Activated T-helper 2 cell treated with anti-CD3 and anti-CD28 coated beads, Interferon-gamma antibody, Interleukin-2, Interleukin-4, amounts not matched to agents 10 μg/mL and 5 μg/mL and 100 μg/mL, durations not matched to agents 14 hours and 24 hours and 36 hours (primary cell): ENCODE results near the gene TRIP12. TPM values are rescaled to one million over a fixed set of nuclear protein-coding genes. Genes with fewer than 3 reads are reported as not detected.
A peak's percentile ranks its signal among the peaks of the same experiment; 100 is the strongest.
"Not testable (repeated sequence)": the region's sequence is repeated elsewhere in the genome, so short reads cannot be mapped to it uniquely, and the experiment has no call there.

Experiments
- DNase-seq: peaks from one replicate; pipeline ENCODE4 v3.0.0; 2021; ENCODE audit warnings: low spot score
- H3K27ac Mint-ChIP-seq: one replicate; pipeline ENCODE4 v1.8.0; 2021; ENCODE audit warnings: mixed read lengths
- H3K27me3 Mint-ChIP-seq: one replicate; pipeline ENCODE4 v1.8.0; 2021; ENCODE audit warnings: low read depth, mixed read lengths
- H3K36me3 Mint-ChIP-seq: one replicate; pipeline ENCODE4 v1.8.0; 2021; ENCODE audit warnings: low read depth, mixed read lengths
- H3K4me1 Mint-ChIP-seq: one replicate; pipeline ENCODE4 v1.8.0; 2021; ENCODE audit warnings: low read depth, mixed read lengths
- H3K4me3 Mint-ChIP-seq: one replicate; pipeline ENCODE4 v1.8.0; 2021; ENCODE audit warnings: low read depth, mild to moderate bottlenecking, moderate library complexity, mixed read lengths
- H3K9me3 Mint-ChIP-seq: one replicate; pipeline ENCODE4 v1.8.0; 2021; ENCODE audit warnings: mixed read lengths
- intact Hi-C: fragments of 100-400 bp; cut with micrococcal nuclease; formaldehyde crosslinking; loops from one replicate; pipeline ENCODE4 v1.15.1; 2023
- total RNA-seq: library from RNA; stranded (reverse); gene quantifications from 2 replicates; pipeline ENCODE4 v1.2.3, GENCODE V29; 2022

Gene TRIP12
- total RNA-seq, 1 donor from 2014 or later, result 256 TPM

- intact Hi-C loops, H3K27me3 Mint-ChIP-seq, H3K27ac Mint-ChIP-seq, H3K4me3 Mint-ChIP-seq, DNase-seq, H3K9me3 Mint-ChIP-seq: not testable (repeated sequence)
- H3K36me3 Mint-ChIP-seq, result peaks cover 55% of the 10 kb centered on the region
- H3K4me1 Mint-ChIP-seq, result peaks cover 41% of the 10 kb centered on the region
These were observed 87.4 kb downstream of the TRIP12 start for GRCh38 chr2:229834368-229834767.

DNA sequence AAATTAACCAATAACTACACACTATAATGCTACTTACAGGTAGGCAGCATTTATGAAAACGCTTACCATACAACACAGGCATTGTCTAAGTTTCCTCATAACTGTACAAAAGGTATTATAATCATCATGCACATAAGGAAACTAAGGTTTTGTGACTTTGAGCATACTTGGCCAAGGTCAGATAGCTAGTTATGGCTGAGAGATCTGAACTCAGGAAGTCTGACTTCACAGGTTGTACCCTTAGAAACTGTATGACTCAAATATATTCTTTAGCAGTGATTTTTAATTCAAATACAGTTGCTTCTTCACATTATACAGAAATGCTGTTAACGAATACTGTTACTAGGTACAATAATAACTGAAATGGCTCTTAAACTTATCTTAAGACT, 89.3 kb downstream of the TRIP12 start:
- no peaks in the 10 kb centered on the region for H3K27me3 Mint-ChIP-seq
- intact Hi-C loops, result no loop called here
- peaks cover 37% of the 10 kb centered on the region for H3K4me1 Mint-ChIP-seq
- peaks cover 58% of the 10 kb centered on the region for H3K36me3 Mint-ChIP-seq
- no peak overlapping the region for H3K27ac Mint-ChIP-seq
- H3K9me3 Mint-ChIP-seq, result no peaks in the 10 kb centered on the region
- no peak for DNase-seq
- no peak overlapping the region for H3K4me3 Mint-ChIP-seq

GRCh38 chr2:229831805-229832509, 89.9 kb downstream of the TRIP12 start:
- H3K36me3 Mint-ChIP-seq, result peaks cover 60% of the 10 kb centered on the region
- H3K9me3 Mint-ChIP-seq, result no peaks in the 10 kb centered on the region
- no peak for DNase-seq
- peaks cover 35% of the 10 kb centered on the region for H3K4me1 Mint-ChIP-seq
- H3K27ac Mint-ChIP-seq, result no peak overlapping the region
- no peak overlapping the region for H3K4me3 Mint-ChIP-seq
- H3K27me3 Mint-ChIP-seq, result no peaks in the 10 kb centered on the region
- intact Hi-C loops, result no loop called here

DNA sequence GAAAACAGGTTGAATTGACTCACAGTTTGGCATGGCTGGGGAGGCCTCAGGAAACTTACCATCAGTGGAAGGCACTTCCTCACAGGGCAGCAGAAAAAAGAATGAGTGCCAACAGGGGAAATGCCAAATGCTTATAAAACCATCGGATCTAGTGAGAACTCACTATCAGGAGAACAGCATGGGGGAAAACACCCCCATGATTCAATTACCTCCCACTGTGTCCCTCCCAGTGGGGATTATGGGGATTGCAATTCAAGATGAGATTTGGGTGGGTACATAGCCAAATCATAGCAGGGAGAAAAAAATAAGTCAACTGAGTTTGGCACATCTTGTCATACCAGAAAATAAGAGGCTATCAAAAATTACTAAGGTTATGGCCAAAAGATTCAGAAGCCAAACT, 96.3 kb downstream of the TRIP12 start:
- intact Hi-C loops, result no loop called here
- Mint-ChIP-seq H3K4me3 (no peak overlapping the region), H3K9me3 (peaks cover 6% of the 10 kb centered on the region), H3K27ac (no peak overlapping the region), H3K4me1 (peaks cover 21% of the 10 kb centered on the region), H3K36me3 (peaks cover 73% of the 10 kb centered on the region), H3K27me3 (no peaks in the 10 kb centered on the region)
- DNase-seq, result no peak

- H3K4me1 Mint-ChIP-seq, result peaks cover 28% of the 10 kb centered on the region
- H3K4me3 Mint-ChIP-seq, result no peak overlapping the region
- intact Hi-C loops, result loop anchor here (5.0 kb wide), 2 partner anchors 231 to 411 kb away; no protein-coding TSS in a partner anchor
- peaks cover 71% of the 10 kb centered on the region for H3K36me3 Mint-ChIP-seq
- no peak for DNase-seq
- H3K27ac Mint-ChIP-seq, result no peak overlapping the region
- H3K9me3 Mint-ChIP-seq, result peaks cover 6% of the 10 kb centered on the region
- no peaks in the 10 kb centered on the region for H3K27me3 Mint-ChIP-seq
These were observed 100.5 kb downstream of the TRIP12 start for GRCh38 chr2:229821316-229821715.

DNA sequence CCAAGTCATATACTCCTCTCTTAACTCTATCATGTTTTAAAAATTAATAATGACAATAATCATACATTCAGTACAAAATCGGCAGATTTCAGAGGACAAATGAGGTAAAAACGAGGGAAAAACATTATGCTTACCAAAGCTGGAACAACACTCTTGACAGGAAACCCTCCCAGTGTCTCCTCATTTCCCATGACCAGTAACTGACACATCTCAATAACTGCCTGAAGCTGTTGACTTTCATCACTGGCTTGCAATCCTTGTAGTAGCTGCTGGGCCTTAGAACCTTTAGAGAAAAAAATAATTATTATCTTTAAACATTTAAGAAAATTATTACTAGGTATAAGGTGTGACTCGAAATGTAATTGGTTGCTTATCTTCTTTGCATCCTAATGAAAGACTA, 103.6 kb downstream of the TRIP12 start:
- Mint-ChIP-seq H3K9me3 (no peaks in the 10 kb centered on the region), H3K27ac (no peak overlapping the region), H3K4me1 (peaks cover 27% of the 10 kb centered on the region), H3K27me3 (no peaks in the 10 kb centered on the region), H3K36me3 (peaks cover 50% of the 10 kb centered on the region), H3K4me3 (no peak overlapping the region)
- intact Hi-C loops, result no loop called here
- DNase-seq, result no peak

GRCh38 chr2:229815858-229816257, 106.0 kb downstream of the TRIP12 start:
- H3K27ac Mint-ChIP-seq, result no peak overlapping the region
- H3K36me3 Mint-ChIP-seq, result peaks cover 39% of the 10 kb centered on the region
- H3K4me1 Mint-ChIP-seq, result peaks cover 7% of the 10 kb centered on the region

GRCh38 chr2:229815342-229815741, 106.5 kb downstream of the TRIP12 start:
- H3K36me3 Mint-ChIP-seq, result peaks cover 43% of the 10 kb centered on the region
- no peaks in the 10 kb centered on the region for H3K9me3 Mint-ChIP-seq

More at GRCh38 chr2:229815858-229816257, 106.0 kb downstream of the TRIP12 start:
- no peak for DNase-seq
- Mint-ChIP-seq H3K4me3 (no peak overlapping the region), H3K27me3 (no peaks in the 10 kb centered on the region), H3K9me3 (no peaks in the 10 kb centered on the region)
- intact Hi-C loops, result no loop called here

DNA sequence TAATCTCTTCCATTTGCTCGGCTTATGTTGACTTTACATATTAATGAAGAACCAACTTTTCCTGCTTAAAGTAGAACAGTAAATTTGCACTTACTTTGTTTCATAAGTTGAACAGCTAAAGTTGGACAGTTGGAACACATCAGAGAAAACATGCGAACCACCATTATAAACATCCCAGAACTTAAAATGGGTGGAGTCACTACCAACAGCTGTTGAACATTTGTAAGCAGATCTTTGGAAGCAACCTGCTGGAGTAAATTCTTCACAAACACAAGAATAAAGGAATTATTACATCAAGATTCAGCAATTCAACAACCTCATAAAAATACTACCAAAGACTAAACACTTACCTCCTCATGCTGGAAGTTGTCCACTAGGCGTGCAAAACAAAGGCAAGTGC, 111.0 kb downstream of the TRIP12 start:
- peaks cover 63% of the 10 kb centered on the region for H3K36me3 Mint-ChIP-seq
- H3K27ac Mint-ChIP-seq, result no peak overlapping the region
- intact Hi-C loops, result no loop called here

More at GRCh38 chr2:229815342-229815741, 106.5 kb downstream of the TRIP12 start:
- intact Hi-C loops, result no loop called here
- no peaks in the 10 kb centered on the region for H3K27me3 Mint-ChIP-seq
- no peak overlapping the region for H3K27ac Mint-ChIP-seq
- no peak for DNase-seq
- no peak overlapping the region for H3K4me3 Mint-ChIP-seq
- peaks cover 7% of the 10 kb centered on the region for H3K4me1 Mint-ChIP-seq

GRCh38 chr2:229805559-229805958, 116.2 kb downstream of the TRIP12 start:
- no peaks in the 10 kb centered on the region for H3K27me3 Mint-ChIP-seq
- peaks cover 82% of the 10 kb centered on the region for H3K36me3 Mint-ChIP-seq
- H3K4me3 Mint-ChIP-seq, result no peak overlapping the region
- no peak for DNase-seq
- no peaks in the 10 kb centered on the region for H3K4me1 Mint-ChIP-seq
- H3K27ac Mint-ChIP-seq, result no peak overlapping the region
- H3K9me3 Mint-ChIP-seq, result no peaks in the 10 kb centered on the region
- intact Hi-C loops, result loop anchor here (10.0 kb wide), 1 partner anchor 809 kb away; no protein-coding TSS in a partner anchor

More for the DNA sequence above, 111.0 kb downstream of the TRIP12 start:
- no peak for DNase-seq
- Mint-ChIP-seq H3K27me3 (no peaks in the 10 kb centered on the region), H3K4me3 (no peak overlapping the region), H3K4me1 (no peaks in the 10 kb centered on the region), H3K9me3 (no peaks in the 10 kb centered on the region)

- no peaks in the 10 kb centered on the region for H3K4me1 Mint-ChIP-seq
- H3K27ac Mint-ChIP-seq, result no peak overlapping the region
- intact Hi-C loops, result loop anchor here (10.0 kb wide), 1 partner anchor 812 kb away; no protein-coding TSS in a partner anchor
- no peak overlapping the region for H3K4me3 Mint-ChIP-seq
- no peaks in the 10 kb centered on the region for H3K27me3 Mint-ChIP-seq
- DNase-seq, result no peak
- H3K36me3 Mint-ChIP-seq, result peaks cover 76% of the 10 kb centered on the region
- no peaks in the 10 kb centered on the region for H3K9me3 Mint-ChIP-seq
These were observed 119.0 kb downstream of the TRIP12 start for GRCh38 chr2:229802785-229803184.

DNA sequence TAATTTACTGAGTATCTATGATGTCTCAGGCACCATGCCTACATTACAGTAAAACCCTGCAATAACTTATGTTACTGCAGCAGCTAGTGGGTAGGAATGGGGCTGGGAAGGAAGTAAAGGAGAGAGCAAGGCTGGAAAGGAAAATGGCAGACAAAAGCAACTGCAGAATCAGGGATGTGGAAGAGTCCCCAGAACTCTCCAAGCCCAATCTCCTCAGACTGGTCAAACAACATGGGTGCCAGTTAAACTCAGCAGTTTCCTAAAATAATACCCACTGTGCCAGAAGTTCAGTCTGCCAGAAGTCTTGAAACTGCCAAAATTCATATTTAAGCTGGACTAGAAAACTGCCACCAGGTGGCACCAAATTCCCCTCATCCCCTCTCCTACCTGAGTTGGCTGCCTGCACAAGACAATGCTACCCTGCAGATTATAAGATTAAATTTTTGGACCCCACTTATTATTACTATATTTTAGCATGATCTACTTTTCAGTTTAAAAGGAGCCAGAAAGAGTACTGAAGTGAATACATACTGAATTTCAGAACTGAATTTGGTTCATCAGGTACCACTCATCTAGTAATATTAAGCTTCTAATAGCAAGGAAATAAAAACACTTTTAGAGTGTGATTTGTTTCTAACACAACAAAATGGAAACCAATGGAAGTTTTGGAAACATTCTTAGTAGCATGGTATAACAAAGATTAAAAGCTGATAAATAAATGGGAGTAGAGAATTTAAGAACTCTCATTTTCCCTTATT, 120.6 kb downstream of the TRIP12 start:
- Mint-ChIP-seq H3K9me3 (no peaks in the 10 kb centered on the region), H3K4me1 (no peaks in the 10 kb centered on the region), H3K4me3 (no peak overlapping the region), H3K36me3 (peaks cover 75% of the 10 kb centered on the region), H3K27me3 (no peaks in the 10 kb centered on the region), H3K27ac (no peak overlapping the region)
- peak; percentile 45 for DNase-seq
- intact Hi-C loops, result loop anchor here (2.0 to 10.0 kb wide), 2 partner anchors 110 to 814 kb away; no protein-coding TSS in a partner anchor
